PC-9 (cell line): Measurements from ENCODE around the gene HPSE. TPM values are rescaled to one million over a fixed set of nuclear protein-coding genes. Genes with fewer than 3 reads are reported as not detected.
A peak's percentile ranks its signal among the peaks of the same experiment; 100 is the strongest.
"Not testable (repeated sequence)": the region's sequence is repeated elsewhere in the genome, so short reads cannot be mapped to it uniquely, and the experiment has no call there.

Experiments
- BruUV-seq: library from RNA; stranded (reverse); fragments of 400-500 nt; replicated peaks from 2 replicates; lab custom pipeline; 2021; lab: Mats Ljungman, UMichigan
- CTCF ChIA-PET: fragments of 300-600 bp; sonication (Branson Sonifier 250); formaldehyde crosslinking; loops from one replicate; lab custom pipeline; 2022; ENCODE audit warnings: antibody characterized with exemption; lab: Charles Lee
- POLR2A ChIA-PET: fragments of 300-600 bp; sonication (Branson Sonifier 250); formaldehyde crosslinking; loops from one replicate; lab custom pipeline; 2022; ENCODE audit warnings: antibody characterized with exemption; ENCODE audit not compliant: unreplicated experiment; lab: Charles Lee
- DNase-seq, 2 experiments: peaks; one replicate each; pipeline versions ENCODE4 v3.0.0 to v3.0.0-alpha.2; 2015 to 2022; ENCODE audit warnings: mixed read lengths in 1 of 2
- H2AFZ ChIP-seq: fragments of 200-600 bp; sonication (generic); 2 replicates; pipeline ENCODE4 v1.8.1; 2017; ENCODE audit warnings: antibody characterized with exemption
- H3F3A ChIP-seq: fragments of 200-600 bp; sonication (generic); 2 replicates; pipeline ENCODE4 v1.8.1; 2017; ENCODE audit warnings: antibody characterized with exemption, mild to moderate bottlenecking, low read depth; ENCODE audit not compliant: insufficient read depth
- H3K27ac ChIP-seq: fragments of 200-600 bp; sonication (generic); 2 replicates; pipeline ENCODE4 v1.6.1; 2016; ENCODE audit warnings: mixed run types
- H3K27me3 ChIP-seq: fragments of 200-600 bp; sonication (generic); 2 replicates; pipeline ENCODE4 v1.6.1; 2016; ENCODE audit warnings: low read depth, mixed run types; ENCODE audit not compliant: insufficient read depth
- H3K36me3 ChIP-seq: fragments of 200-600 bp; sonication (generic); 2 replicates; pipeline ENCODE4 v1.6.1; 2016; ENCODE audit warnings: low read depth, mixed run types
- H3K4me1 ChIP-seq: fragments of 200-600 bp; sonication (generic); replicated peaks from 2 replicates; pipeline ENCODE4 v1.6.1; 2016; ENCODE audit warnings: mixed run types; ENCODE audit not compliant: insufficient read depth
- H3K4me2 ChIP-seq: fragments of 200-600 bp; sonication (generic); 2 replicates; pipeline ENCODE4 v1.6.1; 2017; ENCODE audit warnings: mixed run types
- H3K4me3 ChIP-seq: fragments of 200-600 bp; sonication (generic); 2 replicates; pipeline ENCODE4 v1.6.1; 2016; ENCODE audit warnings: mixed run types
- H3K79me2 ChIP-seq: fragments of 200-600 bp; sonication (generic); 2 replicates; pipeline ENCODE4 v1.6.1; 2017; ENCODE audit warnings: low read depth, mixed run types
- H3K9me2 ChIP-seq: fragments of 200-600 bp; sonication (generic); 2 replicates; pipeline ENCODE4 v1.8.1; 2017; ENCODE audit warnings: mild to moderate bottlenecking; ENCODE audit not compliant: insufficient read depth
- H3K9me3 ChIP-seq: fragments of 200-600 bp; sonication (generic); 2 replicates; pipeline ENCODE4 v1.8.1; 2016; ENCODE audit warnings: low read depth; ENCODE audit not compliant: insufficient read depth
- H4K20me1 ChIP-seq: fragments of 200-600 bp; sonication (generic); 2 replicates; pipeline ENCODE4 v1.8.1; 2017; ENCODE audit not compliant: insufficient read depth
- CTCF ChIP-seq: fragments of 200-600 bp; sonication (generic); conservative IDR thresholded peaks from 2 replicates; pipeline ENCODE4 v1.6.1; 2017; ENCODE audit warnings: mixed run types, antibody characterized with exemption, mild to moderate bottlenecking, moderate library complexity
- EZH2 ChIP-seq: fragments of 200-600 bp; sonication (generic); IDR thresholded peaks from 2 replicates; pipeline ENCODE4 v1.8.0; 2017; ENCODE audit warnings: antibody characterized with exemption, low read depth
- intact Hi-C: fragments of 100-400 bp; cut with micrococcal nuclease; formaldehyde crosslinking; loops from one replicate; pipeline ENCODE4 v1.10.0; 2022; ENCODE audit not compliant: unreplicated experiment
- total RNA-seq: library from RNA; stranded (reverse); gene quantifications from 2 replicates; pipeline ENCODE4 v1.2.3, GENCODE V29; 2021

The HPSE gene
- total RNA-seq, 1 experiment from 2014 or later: 4.4 TPM

- POLR2A ChIA-PET, intact Hi-C loops: not testable (repeated sequence)
Measured at GRCh38 chr4:83288381-83288780, 46.3 kb downstream of the HPSE start.

GRCh38 chr4:83285055-83285407 is 49.6 kb downstream of the HPSE start:
- TF ChIP-seq CTCF (no peak), EZH2 (no peak)
- TSS peak; percentile 90 for BruUV-seq
- Histone ChIP-seq H3K9me3 (no peaks in the 10 kb centered on the region), H3K4me1 (peaks cover 24% of the 10 kb centered on the region), H3F3A (0 out of 2 replicates have a peak, but pooled peaks cover 8% of the 10 kb centered on the region), H3K79me2 (peaks cover 33% of the 10 kb centered on the region), H3K9me2 (no peaks in the 10 kb centered on the region), H3K36me3 (no peaks in the 10 kb centered on the region), H2AFZ (peak overlapping the region; percentile 84), H4K20me1 (no peaks in the 10 kb centered on the region), H3K27me3 (no peaks in the 10 kb centered on the region), H3K27ac (peak overlapping the region; percentile 27; the same call in 1 of the 2 replicates), H3K4me3 (peak overlapping the region; percentile 60), H3K4me2 (peak overlapping the region; percentile 78)
- POLR2A ChIA-PET: interaction anchor here (0.6 kb wide), 2 partner anchors 102 to 906 kb away, joined by 8 to 9 read pairs; no protein-coding TSS in a partner anchor
- no peak for DNase-seq
- CTCF ChIA-PET: interaction anchor here (0.7 kb wide), 1 partner anchor 77 kb away, joined by 4 read pairs; no protein-coding TSS in a partner anchor
- intact Hi-C loops: loop anchor here (2.0 kb wide), 1 partner anchor 72 kb away; no protein-coding TSS in a partner anchor

More at GRCh38 chr4:83288381-83288780, 46.3 kb downstream of the HPSE start:
- H3K4me3 ChIP-seq, CTCF ChIA-PET, H3K36me3 ChIP-seq, H3K9me3 ChIP-seq, BruUV-seq, H3K27ac ChIP-seq, H3K4me1 ChIP-seq, H3K9me2 ChIP-seq, H3K79me2 ChIP-seq, H3K27me3 ChIP-seq, H3F3A ChIP-seq, H3K4me2 ChIP-seq, H2AFZ ChIP-seq, H4K20me1 ChIP-seq, DNase-seq: not testable (repeated sequence)

- H3K4me2 ChIP-seq: peak within 1 kb of the TSS; percentile 78
Measured at GRCh38 chr4:83284193-83285054, 50.2 kb downstream of the HPSE start, which contains the start of gene COQ2. Gene COQ2 (minus strand): TSS chr4:83284798. CDS start chr4:83284764, 34 bp downstream.

More at GRCh38 chr4:83284193-83285054, 50.2 kb downstream of the HPSE start, which contains the start of gene COQ2:
- peak within 1 kb of the TSS; percentile 60 for H3K4me3 ChIP-seq
- peaks cover 33% of the 10 kb centered on the region for H3K79me2 ChIP-seq
- no peaks in the 10 kb centered on the region for H3K27me3 ChIP-seq
- 0 out of 2 replicates have a peak, but pooled peaks cover 8% of the 10 kb centered on the region for H3F3A ChIP-seq
- no peaks in the 10 kb centered on the region for H3K9me3 ChIP-seq
- H3K9me2 ChIP-seq: no peaks in the 10 kb centered on the region
- peaks cover 24% of the 10 kb centered on the region for H3K4me1 ChIP-seq
- TF ChIP-seq CTCF (no peak), EZH2 (no peak)
- H2AFZ ChIP-seq: peak within 1 kb of the TSS; percentile 84
- H3K27ac ChIP-seq: peak within 1 kb of the TSS; percentile 27; the same call in 1 of the 2 replicates
- ChIA-PET POLR2A (interaction anchor here (0.6 to 0.7 kb wide), 5 partner anchors 17 to 906 kb away, joined by 3 to 9 read pairs (median 8); no protein-coding TSS in a partner anchor), CTCF (interaction anchor here (0.6 to 1.2 kb wide), 4 partner anchors 51 to 433 kb away, joined by 3 to 5 read pairs (median 4); no protein-coding TSS in a partner anchor)
- intact Hi-C loops: loop anchor here (1.0 to 5.0 kb wide), 4 partner anchors 72 to 387 kb away; partner anchors contain the start of gene HELQ
- peak; percentile 73 to 89 for DNase-seq
- no peaks in the 10 kb centered on the region for H4K20me1 ChIP-seq
- BruUV-seq: no TSS peak
- H3K36me3 ChIP-seq: no peaks in the 10 kb centered on the region
